ENCODE results near the gene OR4E1.
"Not testable (repeated sequence)": the region's sequence is repeated elsewhere in the genome, so short reads cannot be mapped to it uniquely, and the experiment has no call there.

- not testable (repeated sequence) for TF ChIP-seq EZH2 (IDR thresholded peaks at IDR 0.05; ENCODE audit: borderline replicate concordance, insufficient read depth, low read depth, low read length, poor library complexity, severe bottlenecking); CTCF (IDR thresholded peaks at IDR 0.05)
Measured at GRCh38 chr14:21697662-21698061, 24.0 kb upstream of the OR4E1 start.
